ENCODE measurements around the gene TBC1D3G.
"Not testable (repeated sequence)": the region's sequence is repeated elsewhere in the genome, so short reads cannot be mapped to it uniquely, and the experiment has no call there.

Gene TBC1D3G

DNA sequence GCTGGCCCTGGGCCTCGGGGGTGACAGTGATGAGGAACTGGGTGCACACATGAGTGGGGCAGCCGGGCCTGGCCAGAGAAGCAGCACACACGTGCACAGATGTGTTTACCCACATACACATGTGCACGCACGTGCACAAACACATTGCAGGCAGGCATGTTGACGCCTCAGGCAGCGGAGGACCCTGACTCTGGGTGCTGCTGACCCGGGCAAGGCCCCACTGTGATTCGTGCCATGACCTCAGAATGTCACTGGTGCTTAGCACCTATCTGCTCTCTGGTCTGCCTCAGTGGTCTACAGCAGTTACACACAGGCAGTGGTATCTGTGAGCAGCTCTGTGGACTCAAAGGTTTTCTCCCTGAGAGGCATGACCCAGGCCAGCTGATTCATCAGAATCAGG, at the start of gene TBC1D3G:
TSS of gene TBC1D3G (plus strand) at position 301 of the 400 bp plus-strand sequence. CDS start 1,528 bp downstream, outside the sequence.
- DNase-seq, result not testable (repeated sequence)

DNA sequence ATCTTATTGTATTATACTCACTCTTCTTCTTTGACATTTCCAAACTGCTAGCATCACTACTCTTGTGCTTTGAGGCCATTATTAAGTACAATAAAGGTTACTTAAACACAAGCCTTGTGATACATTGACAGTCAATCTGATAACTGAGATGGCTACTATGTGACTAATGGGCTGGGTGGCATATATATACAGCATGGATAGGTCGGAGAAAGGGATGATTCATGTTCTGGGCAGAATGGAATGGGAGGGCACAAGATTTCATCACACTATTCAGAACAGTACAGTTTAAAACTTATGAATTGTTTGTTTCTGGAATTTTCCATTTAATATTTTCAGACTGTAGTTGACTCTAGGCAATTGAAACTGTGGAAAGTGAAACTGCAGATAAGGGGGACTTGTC, 40.4 kb upstream of the TBC1D3G start:
- not testable (repeated sequence) for DNase-seq

DNA sequence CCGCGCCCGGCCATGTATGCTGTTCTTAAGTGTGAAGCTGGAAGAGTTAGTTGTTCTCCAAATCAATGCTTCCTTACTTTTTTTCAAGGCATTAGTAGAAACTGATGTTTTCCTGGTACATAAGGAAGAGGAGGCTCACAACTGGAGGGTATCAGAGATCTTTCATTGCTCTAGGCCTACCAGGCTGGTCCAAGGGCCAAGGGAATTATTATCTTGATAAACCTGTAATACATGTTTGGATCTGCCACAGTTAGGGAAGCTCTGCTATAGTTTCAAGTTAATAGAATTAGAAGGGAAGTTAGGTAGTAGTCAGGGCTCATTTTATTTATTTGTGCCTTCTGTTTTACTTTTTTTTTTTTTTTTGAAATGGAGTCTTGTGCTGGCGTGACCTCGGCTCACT, 39.5 kb upstream of the TBC1D3G start:
- DNase-seq, result not testable (repeated sequence)

DNA sequence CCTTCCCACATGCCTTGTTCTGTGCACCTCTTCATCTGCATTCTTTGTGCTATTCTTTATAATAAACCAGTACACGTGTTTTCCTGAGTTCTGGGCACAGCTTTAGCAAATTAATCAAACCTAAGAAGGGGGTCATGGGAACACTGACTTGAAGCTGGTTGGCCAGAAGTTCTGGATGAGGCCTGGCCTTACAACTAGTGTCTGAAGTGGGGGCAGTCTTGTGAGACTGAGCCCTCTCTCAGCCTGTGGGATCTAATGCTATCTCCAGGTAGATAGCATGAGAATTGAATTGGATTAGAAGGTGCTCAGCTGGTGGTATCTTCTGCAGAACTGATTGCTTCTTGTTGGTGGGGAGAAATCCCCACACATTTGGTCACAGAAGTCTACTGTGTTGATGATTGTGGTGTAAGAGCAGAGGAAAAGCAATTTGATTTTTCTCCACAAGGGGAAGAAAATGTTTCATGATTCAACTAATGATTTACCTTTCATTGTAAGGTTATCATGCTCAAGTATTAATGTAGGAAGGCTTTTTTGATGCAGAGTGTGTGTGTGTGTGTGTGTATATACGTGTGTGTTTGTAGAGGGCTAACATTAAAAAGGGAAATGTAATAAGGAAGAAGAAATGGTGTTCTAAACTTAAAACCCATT, 33.6 kb upstream of the TBC1D3G start:
- DNase-seq, result not testable (repeated sequence)

DNA sequence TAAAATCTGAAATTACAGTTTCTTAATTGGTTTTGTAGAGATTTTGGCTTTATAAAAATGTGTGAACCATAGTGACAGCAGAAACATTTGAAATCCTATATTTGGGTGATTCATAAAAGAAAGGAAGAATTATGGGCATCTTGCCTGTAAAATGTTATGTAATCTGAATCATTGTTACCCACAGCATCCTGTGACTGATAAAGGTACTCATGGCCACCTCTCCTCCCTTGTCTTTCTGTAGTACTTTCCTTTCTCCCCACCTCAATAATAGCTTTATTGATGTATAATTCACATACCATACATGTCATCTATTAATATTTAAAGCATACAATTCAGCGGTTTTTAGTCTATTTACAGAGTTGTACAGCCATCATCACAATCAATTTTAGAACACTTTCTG, 28.5 kb upstream of the TBC1D3G start:
- DNase-seq, result not testable (repeated sequence)

DNA sequence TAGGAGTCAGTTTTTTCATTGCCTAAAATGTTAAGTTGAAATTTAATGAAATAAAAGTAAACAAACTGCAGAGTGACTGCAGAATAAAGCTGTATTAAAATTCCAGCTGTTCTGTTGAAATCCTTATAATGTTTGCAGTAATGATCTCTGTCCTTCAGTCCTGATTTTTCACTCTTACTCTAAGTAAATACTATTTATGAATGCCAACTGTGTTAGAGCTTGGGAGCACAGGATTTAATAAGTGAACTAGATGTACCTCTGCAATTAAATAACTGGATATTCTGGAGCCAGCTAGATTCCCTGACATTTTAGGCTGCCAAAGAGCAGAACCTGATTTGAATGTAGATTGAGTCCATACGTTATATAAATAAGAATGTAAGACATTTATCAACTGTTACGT, 7.9 kb upstream of the TBC1D3G start:
- DNase-seq, result not testable (repeated sequence)

DNA sequence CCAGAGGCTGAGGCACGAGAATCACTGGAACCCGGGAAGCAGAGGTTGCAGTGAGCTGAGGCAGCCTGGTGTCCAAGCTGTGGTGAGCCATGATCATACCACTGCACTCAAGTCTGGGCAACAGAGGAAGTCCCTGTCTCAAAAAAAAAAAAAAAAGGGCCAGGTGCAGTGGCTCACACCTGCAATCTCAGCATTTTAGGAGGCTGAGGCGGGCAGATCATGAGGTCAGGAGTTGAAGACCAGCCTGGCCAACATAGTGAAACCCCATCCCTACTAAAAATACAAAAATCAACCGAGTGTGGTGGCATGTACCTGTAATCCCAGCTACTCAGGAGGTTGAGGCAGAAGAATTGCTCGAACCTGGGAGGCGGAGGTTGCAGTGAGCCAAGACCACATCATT, 38.8 kb downstream of the TBC1D3G start:
- not testable (repeated sequence) for DNase-seq

DNA sequence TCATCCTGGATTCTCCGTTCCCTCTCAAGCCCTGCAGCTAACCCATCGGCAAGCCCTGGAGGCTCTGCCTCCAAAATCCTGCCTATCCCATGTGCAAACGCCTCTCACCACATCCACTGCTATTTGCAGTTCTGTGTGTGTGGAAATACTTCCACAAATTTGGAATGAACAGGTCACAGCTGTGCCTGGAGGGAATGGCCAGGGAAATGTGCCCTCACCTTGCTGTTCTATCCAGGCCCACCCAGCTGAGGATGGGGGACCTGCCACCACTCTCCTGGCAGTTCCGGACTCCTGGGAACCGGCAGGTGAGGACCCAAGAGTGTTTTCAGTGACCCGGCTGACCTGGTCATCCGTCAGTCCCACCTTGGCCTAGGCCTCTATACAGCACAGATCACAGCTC, 52.3 kb downstream of the TBC1D3G start:
- DNase-seq, result not testable (repeated sequence)

Measured in CD4-positive, alpha-beta T cell treated with Interleukin-15 for 1 hour (primary cell).